Measurements from ENCODE around the gene SMIM38. TPM values are rescaled to one million over a fixed set of nuclear protein-coding genes. Genes with fewer than 3 reads are reported as not detected.

The SMIM38 gene
- total and polyA plus RNA-seq, 3 experiments from 2014 or later: 1.4 to 1.8 TPM; not detected in 1

DNA sequence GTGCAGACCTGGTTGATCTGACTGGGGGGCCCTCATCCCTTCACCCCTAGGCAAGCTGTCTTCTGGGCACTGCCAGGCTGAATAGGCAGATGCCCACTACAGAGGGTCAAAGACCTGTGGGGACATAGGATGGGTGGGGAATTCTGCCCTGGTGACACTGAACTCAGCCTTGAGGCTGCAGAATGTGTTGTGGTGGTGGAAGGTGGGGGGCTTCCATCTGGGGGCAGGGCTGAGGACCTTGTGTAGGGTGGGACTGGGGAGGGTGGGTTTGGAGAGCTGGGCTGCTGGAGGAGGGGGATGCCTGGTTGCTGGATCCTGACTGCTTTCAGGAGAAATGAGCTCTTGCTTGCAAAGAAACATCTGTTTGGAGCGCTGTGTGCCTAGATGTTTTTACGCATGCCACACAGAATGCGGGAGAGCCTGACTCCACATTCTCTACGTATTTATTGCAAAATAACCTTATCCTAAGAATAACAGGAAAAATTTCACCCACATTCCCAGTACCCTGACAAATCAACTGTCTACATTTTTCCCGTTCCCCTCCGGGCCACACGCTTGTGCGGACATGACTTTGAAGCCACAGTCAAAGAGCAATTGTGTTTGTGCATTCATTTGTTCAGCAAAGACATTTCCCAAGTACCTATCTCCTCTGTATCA lies 18.3 kb downstream of the SMIM38 start:
- Mint-ChIP-seq H3K4me3 (no peak overlapping the region), H3K27ac (no peak overlapping the region), H3K27me3 (peaks cover 6 to 7% of the 10 kb centered on the region in 2 donors), H3K4me1 (no peaks in the 10 kb centered on the region), H3K36me3 (no peaks in the 10 kb centered on the region), H3K9me3 (peaks cover 2 to 17% (median 5%) of the 10 kb centered on the region in 5 donors)
- Histone ChIP-seq H3K27ac (ENCODE audit: low read depth, low read length) (no peak overlapping the region), H3K36me3 (ENCODE audit: insufficient read depth, low read length) (no peaks in the 10 kb centered on the region), H3K9me3 (ENCODE audit: low read length) (no peaks in the 10 kb centered on the region), H3K4me3 (ENCODE audit: low read length) (no peak overlapping the region), H3K4me1 (ENCODE audit: insufficient read depth, low read length) (no peaks in the 10 kb centered on the region), H3K27me3 (ENCODE audit: insufficient read depth, low read length, poor library complexity, severe bottlenecking) (no peaks in the 10 kb centered on the region)
- ChIA-PET CTCF (no interaction called here), POLR2A (no interaction called here)
- peak in 1 of 5 donors; percentile 17 for DNase-seq

DNA sequence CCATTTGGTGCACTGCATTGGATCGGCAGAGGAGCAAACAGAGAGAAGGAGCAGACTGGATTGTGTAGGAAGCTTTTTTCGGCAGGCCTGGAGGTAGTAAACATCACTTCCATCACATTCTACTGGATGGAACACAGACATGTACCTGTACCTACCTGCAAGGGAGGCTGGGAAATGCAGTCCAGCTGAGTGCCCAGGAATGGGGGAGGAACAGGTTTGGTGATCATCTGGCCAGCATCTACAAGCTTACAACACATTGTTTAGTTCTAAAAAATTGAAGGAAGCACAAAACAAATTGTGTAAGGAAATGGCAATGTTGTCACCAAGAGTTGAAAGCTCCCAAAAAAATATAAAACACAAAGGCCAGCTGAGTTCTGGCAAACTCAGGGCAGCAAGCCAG lies 19.1 kb downstream of the SMIM38 start:
- no peak overlapping the region for H3K27ac Mint-ChIP-seq

DNA sequence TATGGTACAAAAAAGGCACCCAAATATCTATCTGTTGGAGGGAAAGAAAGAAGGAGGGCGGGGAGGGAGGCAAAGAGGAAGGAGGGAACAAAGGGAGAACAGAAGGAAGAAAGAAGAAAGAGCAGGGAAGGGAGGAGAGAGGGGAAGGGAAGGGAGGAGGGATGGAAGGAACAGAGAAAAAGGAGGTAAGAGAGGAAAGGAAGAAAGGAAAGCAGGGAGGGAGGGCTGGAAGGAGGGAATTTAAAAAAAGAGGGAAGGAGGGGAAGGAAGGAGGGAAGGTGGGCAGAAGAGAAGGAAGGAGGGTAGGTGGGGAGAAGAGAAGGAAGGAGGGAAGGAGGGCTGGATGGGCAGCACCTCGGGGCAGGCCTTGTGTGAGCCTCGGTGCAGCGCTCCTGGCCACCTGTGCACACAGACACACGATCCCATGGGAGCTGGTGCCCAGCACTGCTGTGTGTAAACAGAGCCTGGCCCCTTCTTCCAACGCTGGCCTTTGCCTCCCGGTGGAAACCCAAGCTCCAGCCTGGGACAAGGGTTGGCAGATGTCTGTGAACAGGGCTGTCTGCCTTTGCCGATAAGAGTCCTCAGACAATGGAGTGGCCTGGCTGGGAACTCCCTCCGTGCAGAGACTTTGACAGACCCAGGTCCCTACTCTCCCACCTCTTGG lies 23.2 kb downstream of the SMIM38 start:
- no peaks in the 10 kb centered on the region for H3K9me3 ChIP-seq (ENCODE audit: low read length)
- Mint-ChIP-seq H3K36me3 (no peaks in the 10 kb centered on the region), H3K27me3 (peaks cover 15 to 23% of the 10 kb centered on the region in 2 donors), H3K9me3 (peaks cover 2 to 19% (median 5%) of the 10 kb centered on the region in 5 donors), H3K27ac (no peak overlapping the region), H3K4me3 (no peak overlapping the region), H3K4me1 (no peaks in the 10 kb centered on the region)
- POLR2A ChIA-PET: no interaction called here
- no peak overlapping the region for H3K27ac ChIP-seq (ENCODE audit: low read depth, low read length)
- CTCF ChIA-PET: no interaction called here
- H3K27me3 ChIP-seq (ENCODE audit: insufficient read depth, low read length, poor library complexity, severe bottlenecking): no peaks in the 10 kb centered on the region
- H3K4me1 ChIP-seq (ENCODE audit: insufficient read depth, low read length): no peaks in the 10 kb centered on the region
- no peak overlapping the region for H3K4me3 ChIP-seq (ENCODE audit: low read length)
- peak in 1 of 5 donors; percentile 30 for DNase-seq
- no peaks in the 10 kb centered on the region for H3K36me3 ChIP-seq (ENCODE audit: insufficient read depth, low read length)

More for the DNA sequence above, 19.1 kb downstream of the SMIM38 start:
- Mint-ChIP-seq H3K4me3 (no peak overlapping the region), H3K36me3 (no peaks in the 10 kb centered on the region), H3K4me1 (no peaks in the 10 kb centered on the region), H3K9me3 (peaks cover 2 to 17% (median 5%) of the 10 kb centered on the region in 5 donors), H3K27me3 (peaks cover 9% of the 10 kb centered on the region in 2 donors)
- DNase-seq: peak in 1 of 5 donors; percentile 26
- Histone ChIP-seq H3K4me1 (ENCODE audit: insufficient read depth, low read length) (no peaks in the 10 kb centered on the region), H3K27me3 (ENCODE audit: insufficient read depth, low read length, poor library complexity, severe bottlenecking) (no peaks in the 10 kb centered on the region), H3K36me3 (ENCODE audit: insufficient read depth, low read length) (no peaks in the 10 kb centered on the region), H3K9me3 (ENCODE audit: low read length) (no peaks in the 10 kb centered on the region), H3K4me3 (ENCODE audit: low read length) (no peak overlapping the region), H3K27ac (ENCODE audit: low read depth, low read length) (no peak overlapping the region)
- CTCF ChIA-PET: no interaction called here
- POLR2A ChIA-PET: no interaction called here

DNA sequence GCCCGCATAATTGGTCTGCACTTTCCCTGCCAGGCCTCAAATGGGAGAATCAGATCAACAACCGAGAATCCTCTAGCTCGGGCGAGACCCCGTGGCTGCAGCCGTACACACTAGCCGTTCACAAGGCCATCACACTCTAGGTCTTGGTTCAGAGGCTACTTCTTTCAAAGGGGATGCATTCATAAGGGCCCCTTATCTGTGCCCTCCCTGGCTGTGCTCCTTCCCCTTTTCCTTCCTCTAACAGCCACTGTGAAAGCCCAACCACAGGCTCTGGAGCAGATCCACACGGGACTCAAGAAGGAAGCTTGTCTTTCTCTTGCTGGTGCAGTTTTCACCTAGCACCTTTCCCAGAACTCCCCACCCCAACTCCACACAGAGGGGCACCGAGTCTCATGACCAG lies 24.5 kb downstream of the SMIM38 start:
- H3K4me1 ChIP-seq (ENCODE audit: insufficient read depth, low read length): no peaks in the 10 kb centered on the region

DNA sequence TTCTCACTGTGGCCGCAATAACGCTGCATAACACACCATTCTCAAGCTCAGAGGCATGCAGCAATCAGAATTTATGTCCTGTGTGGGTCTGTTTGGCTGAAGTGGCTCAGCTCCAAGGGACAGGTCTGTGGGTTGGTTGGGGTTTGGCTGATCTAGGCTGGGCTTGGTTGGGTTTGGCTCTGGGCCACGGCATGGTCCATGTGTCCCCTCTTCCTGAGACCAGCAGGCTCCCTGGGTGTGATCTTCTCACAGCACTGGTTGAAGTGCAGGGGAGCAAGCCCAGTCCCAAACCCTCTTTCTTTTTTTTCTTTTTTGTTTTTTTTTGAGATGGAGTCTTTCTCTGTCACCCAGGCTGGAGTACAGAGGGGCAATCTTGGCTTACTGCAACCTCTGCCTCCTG lies 25.0 kb downstream of the SMIM38 start:
- Histone ChIP-seq H3K27ac (ENCODE audit: low read depth, low read length) (no peak overlapping the region), H3K4me1 (ENCODE audit: insufficient read depth, low read length) (no peaks in the 10 kb centered on the region), H3K9me3 (ENCODE audit: low read length) (no peaks in the 10 kb centered on the region), H3K4me3 (ENCODE audit: low read length) (no peak overlapping the region), H3K27me3 (ENCODE audit: insufficient read depth, low read length, poor library complexity, severe bottlenecking) (no peaks in the 10 kb centered on the region), H3K36me3 (ENCODE audit: insufficient read depth, low read length) (no peaks in the 10 kb centered on the region)
- ChIA-PET CTCF (no interaction called here), POLR2A (no interaction called here)
- DNase-seq: peak in 1 of 5 donors; percentile 26
- H3K4me3 Mint-ChIP-seq: no peak overlapping the region
- H3K27me3 Mint-ChIP-seq: peaks cover 14 to 27% of the 10 kb centered on the region in 2 donors
- H3K9me3 Mint-ChIP-seq: peaks cover 0 to 8% (median 4%) of the 10 kb centered on the region in 5 donors
- H3K36me3 Mint-ChIP-seq: no peaks in the 10 kb centered on the region
- no peak overlapping the region for H3K27ac Mint-ChIP-seq
- no peaks in the 10 kb centered on the region for H3K4me1 Mint-ChIP-seq

More for the DNA sequence above, 24.5 kb downstream of the SMIM38 start:
- ChIA-PET POLR2A (no interaction called here), CTCF (no interaction called here)
- Histone ChIP-seq H3K27ac (ENCODE audit: low read depth, low read length) (no peak overlapping the region), H3K4me3 (ENCODE audit: low read length) (no peak overlapping the region), H3K9me3 (ENCODE audit: low read length) (no peaks in the 10 kb centered on the region), H3K36me3 (ENCODE audit: insufficient read depth, low read length) (no peaks in the 10 kb centered on the region), H3K27me3 (ENCODE audit: insufficient read depth, low read length, poor library complexity, severe bottlenecking) (no peaks in the 10 kb centered on the region)
- Mint-ChIP-seq H3K27ac (no peak overlapping the region), H3K9me3 (peaks cover 0 to 12% (median 4%) of the 10 kb centered on the region in 5 donors), H3K36me3 (no peaks in the 10 kb centered on the region), H3K4me3 (no peak overlapping the region), H3K4me1 (no peaks in the 10 kb centered on the region), H3K27me3 (peaks cover 14 to 27% of the 10 kb centered on the region in 2 donors)
- peak in 1 of 5 donors; percentile 10 for DNase-seq

DNA sequence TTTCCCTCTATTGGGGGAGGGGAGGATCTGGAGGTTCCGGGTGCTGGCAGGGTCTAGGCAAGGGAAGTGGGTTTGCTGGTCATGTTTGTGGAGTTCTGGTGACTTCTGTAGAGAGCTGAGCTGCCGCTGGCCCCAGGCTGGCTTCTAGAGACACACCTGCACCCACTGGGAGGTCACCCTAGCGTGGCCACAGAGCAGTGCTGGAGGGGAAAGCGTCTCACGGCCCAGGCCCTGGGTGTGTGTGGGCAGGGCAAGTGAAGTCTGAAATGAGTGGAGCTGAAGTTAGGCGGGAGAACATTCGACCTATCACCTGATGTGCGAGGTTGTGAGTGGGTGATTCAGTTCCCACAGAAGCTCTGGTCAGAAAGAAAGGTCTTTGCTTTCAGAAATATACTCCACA lies 27.9 kb downstream of the SMIM38 start:
- ChIA-PET POLR2A (no interaction called here), CTCF (no interaction called here)
- peaks cover 0 to 4% (median 0%) of the 10 kb centered on the region in 3 donors for H3K36me3 Mint-ChIP-seq

DNA sequence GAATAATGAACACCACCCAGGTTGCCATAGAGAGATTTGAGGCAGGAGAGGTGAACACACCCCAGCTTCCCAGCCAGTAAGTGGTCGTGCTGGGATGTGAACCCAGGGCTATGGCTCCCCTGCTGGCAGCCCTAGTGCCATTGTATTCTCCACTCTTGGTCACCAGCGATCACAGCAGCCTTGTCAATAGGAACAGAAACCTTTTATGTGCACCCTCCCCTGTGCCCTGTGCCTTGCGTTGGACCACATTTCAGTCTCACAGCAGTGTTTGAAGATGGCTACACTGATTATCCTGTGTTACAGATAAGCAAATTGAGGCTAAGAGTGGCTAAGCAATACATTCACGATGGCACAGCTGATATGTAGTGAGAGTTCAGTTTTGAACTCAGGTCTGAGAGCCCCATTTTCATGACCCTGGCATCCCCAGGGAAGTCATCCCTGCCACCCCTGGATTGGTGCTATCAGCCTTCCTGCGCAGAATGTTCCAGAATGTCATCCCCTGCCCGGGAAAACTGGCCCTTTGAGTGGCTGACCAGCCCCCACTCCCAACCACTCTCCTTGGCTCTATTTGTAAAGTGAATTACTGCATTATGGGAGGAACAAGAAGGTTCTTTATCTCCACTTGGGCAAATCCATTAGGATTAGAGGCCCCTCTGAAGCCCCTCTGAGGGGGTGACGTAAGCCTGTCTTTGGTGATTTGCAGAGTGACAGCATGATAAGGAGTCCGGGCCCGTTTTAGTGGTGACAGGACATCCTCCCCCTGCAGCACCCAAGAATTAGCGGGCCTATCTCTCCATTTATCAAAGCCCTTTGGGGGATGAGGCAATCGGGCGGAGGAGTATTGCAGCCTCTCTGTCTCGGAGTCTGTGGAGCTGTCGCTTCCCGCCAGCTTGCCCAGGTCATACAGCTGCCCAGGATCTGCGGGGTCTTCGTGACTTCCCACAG lies 30.9 kb downstream of the SMIM38 start:
- ChIA-PET POLR2A (no interaction called here), CTCF (no interaction called here)
- no peaks in the 10 kb centered on the region for H3K27me3 ChIP-seq (ENCODE audit: insufficient read depth, low read length, poor library complexity, severe bottlenecking)
- peak in 1 of 5 donors; percentile 4 for DNase-seq
- Mint-ChIP-seq H3K4me3 (no peak overlapping the region), H3K9me3 (peaks cover 4 to 11% (median 8%) of the 10 kb centered on the region in 5 donors), H3K4me1 (peaks cover 0 to 1% (median 0%) of the 10 kb centered on the region in 3 donors), H3K27me3 (peaks cover 13 to 19% of the 10 kb centered on the region in 2 donors), H3K27ac (no peak overlapping the region), H3K36me3 (peaks cover 0 to 9% (median 3%) of the 10 kb centered on the region in 3 donors)
- no peaks in the 10 kb centered on the region for H3K9me3 ChIP-seq (ENCODE audit: low read length)
- H3K27ac ChIP-seq (ENCODE audit: low read depth, low read length): no peak overlapping the region
- H3K4me3 ChIP-seq (ENCODE audit: low read length): no peak overlapping the region
- H3K36me3 ChIP-seq (ENCODE audit: insufficient read depth, low read length): no peaks in the 10 kb centered on the region
- H3K4me1 ChIP-seq (ENCODE audit: insufficient read depth, low read length): no peaks in the 10 kb centered on the region

More for the DNA sequence above, 27.9 kb downstream of the SMIM38 start:
- H3K9me3 Mint-ChIP-seq: peaks cover 0 to 7% (median 4%) of the 10 kb centered on the region in 5 donors
- Histone ChIP-seq H3K9me3 (ENCODE audit: low read length) (no peaks in the 10 kb centered on the region), H3K36me3 (ENCODE audit: insufficient read depth, low read length) (no peaks in the 10 kb centered on the region), H3K27ac (ENCODE audit: low read depth, low read length) (no peak overlapping the region), H3K27me3 (ENCODE audit: insufficient read depth, low read length, poor library complexity, severe bottlenecking) (no peaks in the 10 kb centered on the region), H3K4me1 (ENCODE audit: insufficient read depth, low read length) (no peaks in the 10 kb centered on the region), H3K4me3 (ENCODE audit: low read length) (no peak overlapping the region)
- no peak overlapping the region for H3K4me3 Mint-ChIP-seq
- DNase-seq: peak in 1 of 5 donors; percentile 0
- no peaks in the 10 kb centered on the region for H3K4me1 Mint-ChIP-seq
- no peak overlapping the region for H3K27ac Mint-ChIP-seq
- H3K27me3 Mint-ChIP-seq: peaks cover 21 to 38% of the 10 kb centered on the region in 2 donors
